GM19452 (cell line): ENCODE data around the gene GALNT11.

Experiments used
- ATAC-seq: cut with Tn5 transposase; IDR thresholded peaks from one replicate; pipeline ENCODE4 v1.9.1; 2021; ENCODE audit not compliant: unreplicated experiment

GALNT11 gene

GRCh38 chr7:152144557-152145245 lies 119.2 kb downstream of the GALNT11 start:
- ATAC-seq: no peak

- no peak for ATAC-seq
These were observed 120.5 kb downstream of the GALNT11 start for GRCh38 chr7:152145853-152146466.

GRCh38 chr7:152148706-152149105 lies 123.2 kb downstream of the GALNT11 start:
- no peak for ATAC-seq

- ATAC-seq: no peak
These were observed 123.9 kb downstream of the GALNT11 start for GRCh38 chr7:152149363-152149762.

- no peak for ATAC-seq
These were observed 126.8 kb downstream of the GALNT11 start for GRCh38 chr7:152152267-152152666.

- peak; percentile 92 for ATAC-seq
These were observed 133.5 kb downstream of the GALNT11 start for GRCh38 chr7:152158801-152159587.

- no peak for ATAC-seq
These were observed 135.7 kb downstream of the GALNT11 start for GRCh38 chr7:152161171-152161570.

GRCh38 chr7:152162287-152162686 lies 136.8 kb downstream of the GALNT11 start:
- no peak for ATAC-seq
